AG10803 (cell line): ENCODE results near the gene CAMK1D.
"Not testable (repeated sequence)": the region's sequence is repeated elsewhere in the genome, so short reads cannot be mapped to it uniquely, and the experiment has no call there.

ENCODE experiments used
- DNase-seq: peaks from one replicate; pipeline ENCODE4 v3.0.0; 2010; ENCODE audit warnings: low read depth
- H3K4me3 ChIP-seq: 2 replicates; pipeline ENCODE4 v1.5.1; 2011; ENCODE audit warnings: mild to moderate bottlenecking, low read length, control low read depth
- TF ChIP-seq, protein P1 (sequence below): conservative IDR thresholded peaks from 2 replicates; pipeline ENCODE4 v1.5.1; 2011; ENCODE audit warnings: mild to moderate bottlenecking, low read length, control low read depth, inconsistent platforms

CAMK1D gene

DNA sequence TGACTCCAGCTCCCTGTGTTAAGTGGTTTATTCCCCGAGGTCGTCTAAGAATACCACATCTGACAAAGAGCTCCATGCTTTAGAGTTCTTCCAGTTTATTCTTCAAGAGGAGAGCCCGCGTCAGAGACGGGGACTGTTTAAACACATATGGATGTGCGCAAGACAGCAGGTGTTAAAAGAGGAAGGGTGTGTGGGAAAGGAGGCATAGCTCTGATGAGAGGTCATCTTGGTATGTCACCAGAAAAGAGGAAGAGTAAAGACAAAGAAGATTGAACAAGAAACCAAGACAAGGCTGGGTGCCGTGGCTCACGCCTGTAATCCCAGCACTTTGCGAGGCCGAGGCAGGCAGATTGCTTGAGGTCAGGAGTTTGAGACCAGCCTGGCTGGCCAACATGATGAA lies 393.4 kb downstream of the CAMK1D start:
- DNase-seq, result no peak
- no peak overlapping the region for H3K4me3 ChIP-seq
- TF ChIP-seq, protein P1, sequence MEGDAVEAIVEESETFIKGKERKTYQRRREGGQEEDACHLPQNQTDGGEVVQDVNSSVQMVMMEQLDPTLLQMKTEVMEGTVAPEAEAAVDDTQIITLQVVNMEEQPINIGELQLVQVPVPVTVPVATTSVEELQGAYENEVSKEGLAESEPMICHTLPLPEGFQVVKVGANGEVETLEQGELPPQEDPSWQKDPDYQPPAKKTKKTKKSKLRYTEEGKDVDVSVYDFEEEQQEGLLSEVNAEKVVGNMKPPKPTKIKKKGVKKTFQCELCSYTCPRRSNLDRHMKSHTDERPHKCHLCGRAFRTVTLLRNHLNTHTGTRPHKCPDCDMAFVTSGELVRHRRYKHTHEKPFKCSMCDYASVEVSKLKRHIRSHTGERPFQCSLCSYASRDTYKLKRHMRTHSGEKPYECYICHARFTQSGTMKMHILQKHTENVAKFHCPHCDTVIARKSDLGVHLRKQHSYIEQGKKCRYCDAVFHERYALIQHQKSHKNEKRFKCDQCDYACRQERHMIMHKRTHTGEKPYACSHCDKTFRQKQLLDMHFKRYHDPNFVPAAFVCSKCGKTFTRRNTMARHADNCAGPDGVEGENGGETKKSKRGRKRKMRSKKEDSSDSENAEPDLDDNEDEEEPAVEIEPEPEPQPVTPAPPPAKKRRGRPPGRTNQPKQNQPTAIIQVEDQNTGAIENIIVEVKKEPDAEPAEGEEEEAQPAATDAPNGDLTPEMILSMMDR, result no peak

DNA sequence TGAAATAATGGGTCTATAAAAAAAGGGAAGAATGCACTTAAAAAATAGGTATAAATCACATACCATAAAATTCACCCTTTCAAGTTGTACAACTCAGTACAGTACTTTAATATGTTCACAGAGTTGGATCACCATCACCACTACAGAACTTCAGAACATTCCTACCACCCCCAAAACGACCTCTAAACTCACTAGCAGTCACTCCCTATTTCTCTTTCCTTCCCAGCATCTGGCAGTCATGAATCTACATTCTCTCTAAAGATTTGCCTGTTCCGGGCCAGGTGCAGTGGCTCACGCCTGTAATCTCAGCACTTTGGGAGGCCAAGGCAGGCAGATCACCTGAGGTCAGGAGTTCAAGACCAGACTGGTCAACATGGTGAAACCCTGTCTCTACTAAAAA lies 394.1 kb downstream of the CAMK1D start:
- DNase-seq, H3K4me3 ChIP-seq: not testable (repeated sequence)

DNA sequence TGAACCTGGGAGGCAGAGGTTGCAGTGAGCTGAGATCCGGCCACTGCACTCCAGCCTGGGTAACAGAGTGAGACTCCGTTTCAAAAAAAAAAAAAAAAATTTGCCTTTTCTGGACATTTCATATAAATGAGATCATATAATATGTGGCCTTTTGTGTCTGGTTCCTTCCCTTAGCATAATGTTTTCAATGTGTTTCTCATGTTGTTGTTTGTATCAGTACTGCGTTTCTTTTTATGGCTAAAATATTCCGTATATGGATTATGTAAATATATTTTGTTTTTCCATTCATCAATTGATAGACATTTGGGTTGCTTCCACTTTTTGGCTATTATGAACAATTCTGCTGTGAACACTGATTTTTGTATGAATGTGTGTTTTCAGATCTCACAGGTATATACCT lies 394.6 kb downstream of the CAMK1D start:
- no peak overlapping the region for H3K4me3 ChIP-seq
- TF ChIP-seq, protein P1, result no peak
- no peak for DNase-seq

DNA sequence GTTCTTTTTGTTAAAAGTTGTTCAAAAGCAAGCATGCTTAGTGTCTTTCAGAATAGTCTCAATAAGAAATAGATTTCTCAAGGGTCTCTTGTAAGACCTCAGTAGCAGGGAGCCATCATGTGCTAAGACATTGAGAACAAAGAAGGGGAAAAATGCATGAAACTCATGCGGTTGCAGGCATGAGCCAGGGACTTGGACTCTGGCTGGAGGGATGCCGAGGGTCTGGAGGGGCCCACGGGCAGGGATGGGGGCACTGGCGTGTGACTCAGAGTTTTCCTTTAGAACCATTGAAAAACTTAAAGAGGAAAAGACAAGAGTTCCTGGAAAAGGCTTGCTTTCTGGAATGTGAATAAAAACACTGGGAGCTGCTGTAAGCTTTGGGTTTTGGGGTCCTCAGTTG lies 398.8 kb downstream of the CAMK1D start:
- TF ChIP-seq, protein P1, result no peak
- H3K4me3 ChIP-seq, result no peak overlapping the region
- no peak for DNase-seq

DNA sequence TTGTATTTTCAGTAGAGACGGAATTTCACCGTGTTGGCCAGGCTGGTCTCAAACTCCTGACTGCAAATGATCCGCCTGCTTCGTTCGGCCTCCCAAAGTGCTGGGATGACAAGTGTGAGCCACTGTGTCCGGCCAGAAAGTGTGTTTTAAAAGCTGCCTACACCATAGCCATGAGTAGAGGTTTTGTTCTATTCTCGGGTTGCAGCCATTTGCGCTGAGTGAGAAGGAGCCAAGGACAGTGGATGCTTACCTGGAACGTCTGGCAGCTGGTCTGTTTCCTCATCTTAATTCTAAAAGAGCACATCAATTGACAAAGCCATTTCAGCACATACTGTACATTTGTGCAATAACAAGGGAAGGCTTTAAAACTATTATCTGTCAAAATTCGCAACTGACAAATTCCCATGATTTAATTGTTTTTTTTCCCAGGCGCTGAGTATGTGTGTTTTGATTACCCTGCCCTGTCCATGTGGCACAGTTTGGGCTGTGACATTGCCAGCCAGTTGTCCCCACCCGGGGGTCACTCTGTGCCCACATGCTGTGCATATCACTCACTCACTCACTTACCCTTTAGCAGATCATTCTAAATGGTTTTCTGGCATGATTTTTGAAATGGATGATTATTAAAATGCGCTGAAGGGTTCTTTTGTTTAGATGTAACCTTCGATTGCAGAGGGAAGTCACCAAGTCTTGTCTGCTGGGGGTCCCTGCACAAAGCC lies 400.6 kb downstream of the CAMK1D start:
- no peak for DNase-seq
- no peak overlapping the region for H3K4me3 ChIP-seq
- TF ChIP-seq, protein P1, result no peak

DNA sequence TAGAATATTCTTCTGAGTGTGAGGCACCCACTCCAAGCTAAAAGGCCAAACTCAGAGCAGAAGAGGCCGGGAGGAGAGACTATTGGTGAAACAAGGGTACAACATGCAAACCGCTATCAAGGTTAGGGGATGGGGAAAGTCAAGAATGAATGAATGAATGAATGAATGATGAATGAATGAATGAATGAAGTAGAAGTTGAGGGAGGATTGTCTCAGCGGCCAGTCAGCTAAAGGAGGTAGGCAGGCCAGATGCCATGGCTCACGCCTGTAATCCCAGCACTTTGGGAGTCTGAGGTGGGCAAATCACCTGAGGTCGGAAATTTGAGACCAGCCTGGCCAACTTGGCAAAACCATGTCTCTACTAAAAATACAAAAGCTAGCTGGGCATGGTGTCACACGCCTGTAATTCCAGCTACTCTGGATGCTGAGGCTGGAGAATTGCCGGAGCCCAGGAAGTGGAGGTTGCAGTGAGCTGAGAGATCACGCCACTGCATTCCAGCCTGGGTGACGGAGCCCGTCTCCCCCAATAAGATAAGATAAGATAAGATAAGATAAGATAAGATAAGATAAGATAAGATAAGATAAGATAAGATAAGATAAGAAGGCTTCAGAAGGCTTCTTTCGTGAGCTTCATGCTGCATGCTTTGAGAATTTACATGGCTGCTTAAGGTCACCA lies 401.3 kb downstream of the CAMK1D start:
- no peak for DNase-seq
- H3K4me3 ChIP-seq, result no peak overlapping the region
- TF ChIP-seq, protein P1, result no peak

DNA sequence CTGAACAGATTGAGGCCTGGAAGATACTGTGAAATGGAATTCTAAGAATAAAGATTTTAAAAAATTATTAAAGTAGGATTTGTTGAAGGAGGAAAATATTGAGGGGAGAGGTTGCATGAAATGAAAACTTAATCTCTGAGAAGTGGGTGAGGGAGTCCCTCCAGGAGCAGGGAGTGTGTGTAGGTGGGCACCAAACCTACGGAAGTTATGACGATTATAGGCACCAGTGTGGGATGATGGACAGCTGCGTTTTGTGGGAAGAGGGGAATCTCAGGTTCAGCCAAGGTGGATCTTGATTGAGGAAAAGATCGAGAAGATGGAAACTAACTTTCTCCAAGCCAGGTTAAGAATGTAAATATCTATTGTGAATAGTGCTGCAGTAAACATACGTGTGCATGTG lies 405.7 kb downstream of the CAMK1D start:
- no peak for DNase-seq
- TF ChIP-seq, protein P1, result no peak

More for the DNA sequence above, 405.7 kb downstream of the CAMK1D start:
- H3K4me3 ChIP-seq, result no peak overlapping the region
